RWPE2 (cell line): ENCODE measurements around the gene KSR1.

Experiments used
- ATAC-seq: fragments of 200-7000 bp; cut with Tn5 transposase; 3 replicates; pipeline ENCODE4 v1.9.1; 2021; ENCODE audit warnings: low read depth
- DNase-seq: peaks from one replicate; pipeline ENCODE4 v3.0.0-alpha.2; 2020; ENCODE audit warnings: low spot score
- H3K27ac ChIP-seq: fragments of 450-650 bp; 2 replicates; pipeline ENCODE4 v1.5.1; 2017; ENCODE audit warnings: mild to moderate bottlenecking; ENCODE audit not compliant: poor library complexity, severe bottlenecking
- H3K27me3 ChIP-seq: fragments of 250-450 bp; sonication (Bioruptor Pico); 2 replicates; pipeline ENCODE4 v1.5.1; 2021; ENCODE audit warnings: mild to moderate bottlenecking, moderate library complexity; ENCODE audit not compliant: insufficient read depth, poor library complexity, severe bottlenecking
- H3K36me3 ChIP-seq: fragments of 250-450 bp; sonication (Bioruptor Pico); 2 replicates; pipeline ENCODE4 v1.5.1; 2020; ENCODE audit warnings: low read depth, mild to moderate bottlenecking, moderate library complexity
- H3K4me1 ChIP-seq: fragments of 250-450 bp; sonication (Bioruptor Pico); 2 replicates; pipeline ENCODE4 v1.5.1; 2021; ENCODE audit warnings: mild to moderate bottlenecking, moderate library complexity; ENCODE audit not compliant: insufficient read depth, poor library complexity, severe bottlenecking
- H3K4me3 ChIP-seq: fragments of 250-450 bp; sonication (Bioruptor Pico); 2 replicates; pipeline ENCODE4 v1.5.1; 2021; ENCODE audit warnings: mild to moderate bottlenecking, moderate library complexity; ENCODE audit not compliant: severe bottlenecking
- H3K9me3 ChIP-seq: fragments of 250-450 bp; sonication (Bioruptor Pico); 2 replicates; pipeline ENCODE4 v1.5.1; 2021; ENCODE audit warnings: mild to moderate bottlenecking, moderate library complexity; ENCODE audit not compliant: severe bottlenecking
- CTCF ChIP-seq: fragments of 450-650 bp; IDR thresholded peaks from one replicate; pipeline ENCODE4 v1.5.1; 2017; ENCODE audit warnings: mild to moderate bottlenecking, moderate library complexity; ENCODE audit not compliant: poor library complexity, severe bottlenecking

The KSR1 gene

GRCh38 chr17:27544350-27545131 is 88.3 kb downstream of the KSR1 start:
- Histone ChIP-seq H3K27ac (no peak overlapping the region), H3K4me3 (no peak overlapping the region), H3K4me1 (peaks cover 10% of the 10 kb centered on the region), H3K9me3 (no peaks in the 10 kb centered on the region), H3K27me3 (no peaks in the 10 kb centered on the region), H3K36me3 (no peaks in the 10 kb centered on the region)
- ATAC-seq: peak; percentile 47
- DNase-seq: no peak
- TF ChIP-seq CTCF: no peak

GRCh38 chr17:27545562-27546229 is 89.4 kb downstream of the KSR1 start:
- no peak for ATAC-seq
- no peak for DNase-seq
- H3K36me3 ChIP-seq: no peaks in the 10 kb centered on the region
- H3K4me1 ChIP-seq: peaks cover 10% of the 10 kb centered on the region
- no peak overlapping the region for H3K4me3 ChIP-seq
- H3K9me3 ChIP-seq: no peaks in the 10 kb centered on the region
- no peak overlapping the region for H3K27ac ChIP-seq
- no peaks in the 10 kb centered on the region for H3K27me3 ChIP-seq
- no peak for TF ChIP-seq CTCF

- no peaks in the 10 kb centered on the region for H3K27me3 ChIP-seq
- DNase-seq: no peak
- H3K27ac ChIP-seq: no peak overlapping the region
Observed at GRCh38 chr17:27546624-27547300, 90.5 kb downstream of the KSR1 start.

GRCh38 chr17:27547301-27547683 is 91.0 kb downstream of the KSR1 start:
- no peaks in the 10 kb centered on the region for H3K27me3 ChIP-seq
- ATAC-seq (no peak), DNase-seq (no peak)
- no peak overlapping the region for H3K4me3 ChIP-seq
- TF ChIP-seq CTCF: no peak
- no peaks in the 10 kb centered on the region for H3K36me3 ChIP-seq
- H3K9me3 ChIP-seq: no peaks in the 10 kb centered on the region
- H3K4me1 ChIP-seq: peaks cover 19% of the 10 kb centered on the region
- no peak overlapping the region for H3K27ac ChIP-seq

More at GRCh38 chr17:27546624-27547300, 90.5 kb downstream of the KSR1 start:
- ATAC-seq: peak; percentile 26; the same call in 1 of the 3 replicates
- Histone ChIP-seq H3K9me3 (no peaks in the 10 kb centered on the region), H3K4me3 (no peak overlapping the region), H3K4me1 (peaks cover 13% of the 10 kb centered on the region), H3K36me3 (no peaks in the 10 kb centered on the region)
- TF ChIP-seq CTCF: no peak
